Measurements from ENCODE around the gene ZNF70. TPM values are rescaled to one million over a fixed set of nuclear protein-coding genes. Genes with fewer than 3 reads are reported as not detected.

ZNF70 gene
- total RNA-seq, 2 experiments from 2014 or later = 1.3 to 1.9 TPM

- CTCF ChIA-PET = no interaction called here
- Mint-ChIP-seq H3K27ac (peak overlapping the region; percentile 97), H3K27me3 (no peaks in the 10 kb centered on the region), H3K4me3 (peak overlapping the region; percentile 64), H3K9me3 (peaks cover 3% of the 10 kb centered on the region), H3K36me3 (ENCODE audit: low read depth) (peaks cover 78% of the 10 kb centered on the region), H3K4me1 (ENCODE audit: low read depth) (peaks cover 55% of the 10 kb centered on the region)
- Histone ChIP-seq H3K27ac (ENCODE audit: low read depth in 1 of 2, low read length in 2 of 2) (peak overlapping the region in 1 of 2 donors; percentile 91), H3K36me3 (ENCODE audit: insufficient read depth, low read length) (peaks cover 66% of the 10 kb centered on the region), H3K9me3 (ENCODE audit: control insufficient read depth in 1 of 2, insufficient read depth in 1 of 2, low read length in 2 of 2) (no peaks in the 10 kb centered on the region), H3K4me1 (ENCODE audit: insufficient read depth, low read length) (peaks cover 51% of the 10 kb centered on the region), H3K4me3 (ENCODE audit: low read length) (no peak overlapping the region), H3K27me3 (ENCODE audit: control insufficient read depth in 1 of 2, insufficient read depth in 2 of 2, low read length in 2 of 2) (no peaks in the 10 kb centered on the region)
- ATAC-seq (ENCODE audit: poor library complexity) (no peak), DNase-seq (no peak)
- POLR2A ChIA-PET = interaction anchor here (1.3 to 3.7 kb wide), 3 partner anchors 18 to 196 kb away, joined by 4 to 74 read pairs (median 5); partner anchors contain the start of genes MIF and ZNF70
- no peak for TF ChIP-seq CTCF (IDR thresholded peaks at IDR 0.05)
- intact Hi-C loops (cut with DNase I, micrococcal nuclease) = loop anchor here (5.0 to 10.0 kb wide), 3 partner anchors 74 to 553 kb away; partner anchors contain the start of genes MMP11 (in 1 of the 2), RAB36 (in 1 of the 2), RSPH14 (in 1 of the 2) and SMARCB1 (in 1 of the 2)
Observed at GRCh38 chr22:23698094-23698493, 52.8 kb downstream of the ZNF70 start.

GRCh38 chr22:23697031-23697970 is 53.6 kb downstream of the ZNF70 start:
- DNase-seq = peak in 1 of 14 experiments; percentile 16
- ChIA-PET CTCF (interaction anchor here (1.4 kb wide), 1 partner anchor 152 kb away, joined by 3 read pairs; no protein-coding TSS in a partner anchor), POLR2A (interaction anchor here (0.8 to 3.7 kb wide), 10 partner anchors 7 to 217 kb away, joined by 3 to 74 read pairs (median 4); partner anchors contain the start of genes SMARCB1 and ZNF70)
- Mint-ChIP-seq H3K27me3 (no peaks in the 10 kb centered on the region), H3K27ac (peak overlapping the region; percentile 97), H3K4me3 (peak overlapping the region; percentile 89), H3K36me3 (ENCODE audit: low read depth) (peaks cover 76% of the 10 kb centered on the region), H3K9me3 (peaks cover 3% of the 10 kb centered on the region), H3K4me1 (ENCODE audit: low read depth) (peaks cover 53% of the 10 kb centered on the region)
- Histone ChIP-seq H3K4me3 (ENCODE audit: low read length) (peak overlapping the region; percentile 64), H3K27ac (ENCODE audit: low read depth in 1 of 2, low read length in 2 of 2) (peak overlapping the region; percentile 91 to 97), H3K36me3 (ENCODE audit: insufficient read depth, low read length) (peaks cover 69% of the 10 kb centered on the region), H3K27me3 (ENCODE audit: control insufficient read depth in 1 of 2, insufficient read depth in 2 of 2, low read length in 2 of 2) (no peaks in the 10 kb centered on the region), H3K9me3 (ENCODE audit: control insufficient read depth in 1 of 2, insufficient read depth in 1 of 2, low read length in 2 of 2) (no peaks in the 10 kb centered on the region), H3K4me1 (ENCODE audit: insufficient read depth, low read length) (peaks cover 53% of the 10 kb centered on the region)
- ATAC-seq (ENCODE audit: poor library complexity) = no peak
- intact Hi-C loops (cut with DNase I, micrococcal nuclease) = loop anchor here (5.0 to 10.0 kb wide), 3 partner anchors 75 to 552 kb away; partner anchors contain the start of genes MMP11 (in 1 of the 2), RAB36 (in 1 of the 2), RSPH14 (in 1 of the 2) and SMARCB1 (in 1 of the 2)
- no peak for TF ChIP-seq CTCF (IDR thresholded peaks at IDR 0.05)

- H3K4me1 ChIP-seq (ENCODE audit: insufficient read depth, low read length) = peaks cover 53% of the 10 kb centered on the region
- TF ChIP-seq CTCF (IDR thresholded peaks at IDR 0.05) = no peak
Observed at GRCh38 chr22:23696326-23696851, 54.5 kb downstream of the ZNF70 start.

More at GRCh38 chr22:23696326-23696851, 54.5 kb downstream of the ZNF70 start:
- peaks cover 64% of the 10 kb centered on the region for H3K36me3 ChIP-seq (ENCODE audit: insufficient read depth, low read length)
- DNase-seq = peak; percentile 71 to 92 (median 76)
- no peaks in the 10 kb centered on the region for H3K27me3 ChIP-seq (ENCODE audit: control insufficient read depth in 1 of 2, insufficient read depth in 2 of 2, low read length in 2 of 2)
- H3K4me1 Mint-ChIP-seq (ENCODE audit: low read depth) = peaks cover 46% of the 10 kb centered on the region
- peak overlapping the region; percentile 89 for H3K4me3 Mint-ChIP-seq
- peak overlapping the region; percentile 97 for H3K27ac Mint-ChIP-seq
- ChIA-PET POLR2A (interaction anchor here (0.8 to 3.7 kb wide), 15 partner anchors 8 to 217 kb away, joined by 3 to 74 read pairs (median 4); partner anchors contain the start of genes MIF, SLC2A11, SMARCB1 and ZNF70), CTCF (interaction anchor here (1.4 kb wide), 1 partner anchor 153 kb away, joined by 3 read pairs; no protein-coding TSS in a partner anchor)
- peak; percentile 97 for ATAC-seq (ENCODE audit: poor library complexity)
- H3K27ac ChIP-seq (ENCODE audit: low read depth in 1 of 2, low read length in 2 of 2) = peak overlapping the region; percentile 91 to 97
- H3K4me3 ChIP-seq (ENCODE audit: low read length) = peak overlapping the region; percentile 64
- H3K9me3 Mint-ChIP-seq = peaks cover 3% of the 10 kb centered on the region
- H3K36me3 Mint-ChIP-seq (ENCODE audit: low read depth) = peaks cover 69% of the 10 kb centered on the region
- no peaks in the 10 kb centered on the region for H3K27me3 Mint-ChIP-seq
- no peaks in the 10 kb centered on the region for H3K9me3 ChIP-seq (ENCODE audit: control insufficient read depth in 1 of 2, insufficient read depth in 1 of 2, low read length in 2 of 2)
- intact Hi-C loops (cut with DNase I, micrococcal nuclease) = loop anchor here (1.0 to 10.0 kb wide), 4 partner anchors 21 to 552 kb away; partner anchors contain the start of genes MMP11 (in 1 of the 2), RAB36 (in 1 of the 2), RSPH14 (in 1 of the 2) and SMARCB1 (in 1 of the 2)

Data from CD4-positive, alpha-beta T cell (primary cell).